HG03095 (cell line): ENCODE data around the gene WNT10A.

Experiments
- ATAC-seq: cut with Tn5 transposase; IDR thresholded peaks from one replicate; pipeline ENCODE4 v1.9.1; 2021; ENCODE audit warnings: moderate library complexity; ENCODE audit not compliant: unreplicated experiment

The WNT10A gene

GRCh38 chr2:218892693-218893348, 12.2 kb downstream of the WNT10A start:
- peak; percentile 38 for ATAC-seq

DNA sequence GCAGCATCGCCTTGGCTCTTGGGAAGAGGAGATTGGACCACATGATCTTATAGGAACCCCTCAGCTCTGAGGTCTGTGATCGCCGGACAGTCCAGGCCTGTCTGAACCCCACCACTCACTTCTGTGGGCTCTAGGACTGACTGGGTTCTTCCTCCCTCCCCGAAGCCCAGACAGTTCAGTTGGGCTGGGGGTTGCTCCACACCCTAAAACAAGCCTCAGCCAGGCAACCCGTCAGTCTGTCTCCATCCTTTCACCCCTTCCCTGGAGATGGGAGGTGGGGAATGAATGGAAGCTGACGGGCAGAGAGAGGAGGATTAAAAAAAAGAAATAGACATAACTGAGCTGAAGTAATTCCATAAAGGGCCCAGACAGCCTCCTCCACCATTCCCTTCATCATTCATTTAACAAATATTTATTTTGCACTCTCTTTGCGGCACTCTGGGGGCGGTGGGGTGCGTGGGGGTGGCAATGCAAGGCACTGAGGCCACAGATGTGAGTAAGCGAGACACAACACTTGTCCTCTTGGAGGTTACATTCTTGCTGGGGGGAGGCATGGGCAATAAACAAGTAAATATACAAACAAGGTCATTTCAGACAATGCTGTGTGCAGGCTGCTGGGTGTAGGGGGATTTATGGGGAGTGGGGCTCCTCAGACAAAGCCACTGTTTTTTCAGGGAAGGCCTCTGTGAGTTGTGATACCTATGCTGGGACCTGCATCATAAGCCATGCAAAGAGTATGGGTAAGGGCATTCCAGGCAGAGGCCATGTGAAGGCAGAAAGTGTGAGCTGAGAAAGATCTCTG, 12.9 kb downstream of the WNT10A start:
- ATAC-seq = no peak

DNA sequence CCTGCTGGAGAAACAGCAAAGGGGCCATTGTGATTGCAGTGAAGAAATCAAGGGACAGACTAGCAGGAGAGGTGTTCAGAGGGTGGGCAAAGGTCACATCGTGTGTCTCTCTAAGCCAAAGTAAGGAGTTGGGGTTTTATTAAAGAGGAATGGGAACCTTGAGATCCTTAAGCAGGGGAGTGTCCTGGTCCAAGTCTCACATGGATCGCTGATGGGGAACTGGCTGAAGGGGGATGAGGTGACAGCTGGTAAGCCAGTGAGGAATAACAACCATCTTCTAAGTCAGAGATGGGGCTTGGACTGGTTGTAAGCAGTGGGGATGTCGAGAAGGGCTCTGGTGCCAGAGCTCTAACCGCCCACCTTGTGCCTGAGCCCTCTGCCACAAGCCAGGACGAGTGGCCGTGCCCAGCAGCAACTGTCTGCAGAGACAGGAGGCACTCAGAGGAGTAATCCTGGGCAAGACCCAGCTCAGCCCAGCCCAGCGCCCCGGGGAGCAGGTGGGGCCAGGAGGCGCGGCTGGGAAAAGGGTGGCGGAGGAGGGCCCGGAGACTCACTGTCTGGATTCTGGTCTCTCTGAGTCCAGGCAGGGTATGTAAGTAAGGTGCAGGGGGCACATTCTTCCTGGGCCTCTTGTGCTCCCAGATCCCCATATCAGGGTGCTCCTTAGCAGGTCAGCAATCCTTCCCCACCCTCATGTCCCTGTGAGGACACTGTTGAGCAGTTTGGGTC, 13.7 kb downstream of the WNT10A start:
- ATAC-seq = no peak

- ATAC-seq = no peak
Measured at GRCh38 chr2:218894880-218895157, 14.2 kb downstream of the WNT10A start.

- ATAC-seq = no peak
Measured at GRCh38 chr2:218895326-218895725, 14.7 kb downstream of the WNT10A start.

- ATAC-seq = peak; percentile 3
Measured at GRCh38 chr2:218895759-218896500, 15.3 kb downstream of the WNT10A start.

DNA sequence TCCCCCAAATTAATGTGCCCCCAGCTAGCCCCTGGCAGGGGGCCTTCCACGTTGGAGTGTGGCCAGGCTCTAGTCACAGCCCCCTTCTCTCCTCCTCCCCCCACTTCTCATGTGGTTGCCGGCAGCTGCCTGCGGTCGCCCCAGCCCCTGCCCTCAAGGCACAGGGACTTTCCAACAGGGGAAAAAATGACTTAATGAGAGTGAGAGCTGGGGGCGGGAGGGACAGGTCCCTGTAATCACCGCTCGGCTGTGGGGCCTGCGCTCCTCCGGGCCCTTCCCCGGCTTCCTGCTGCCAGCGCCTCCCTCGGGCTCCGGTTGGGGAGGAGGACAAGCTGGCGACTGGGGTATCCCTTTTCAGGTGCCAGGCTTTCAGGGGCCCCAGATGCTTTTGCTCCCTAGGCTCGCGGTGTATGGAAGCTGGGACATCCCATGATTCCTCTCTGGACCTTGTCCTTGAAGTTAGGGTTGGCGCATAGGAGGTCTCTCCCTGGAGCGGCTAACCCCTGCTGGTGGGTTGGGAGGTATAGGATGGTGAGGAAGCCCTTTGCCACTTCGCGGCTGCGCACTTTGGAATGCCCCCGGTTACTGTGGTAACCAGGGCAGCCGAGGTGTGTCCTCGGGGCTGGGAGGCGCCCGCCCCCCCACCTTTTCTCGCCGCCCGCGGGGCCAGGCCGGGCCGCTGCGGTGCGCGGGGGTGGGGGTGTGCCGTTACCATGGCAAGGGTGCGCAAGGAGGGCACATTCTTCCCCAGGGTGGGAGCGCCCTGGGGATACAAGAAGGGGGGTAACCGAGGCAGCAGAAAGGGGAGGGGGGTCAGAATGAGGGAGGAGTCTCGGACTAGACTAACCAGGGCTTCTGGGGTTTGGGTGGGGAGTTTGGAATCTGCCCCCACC, 16.1 kb downstream of the WNT10A start:
- ATAC-seq = peak; percentile 53

DNA sequence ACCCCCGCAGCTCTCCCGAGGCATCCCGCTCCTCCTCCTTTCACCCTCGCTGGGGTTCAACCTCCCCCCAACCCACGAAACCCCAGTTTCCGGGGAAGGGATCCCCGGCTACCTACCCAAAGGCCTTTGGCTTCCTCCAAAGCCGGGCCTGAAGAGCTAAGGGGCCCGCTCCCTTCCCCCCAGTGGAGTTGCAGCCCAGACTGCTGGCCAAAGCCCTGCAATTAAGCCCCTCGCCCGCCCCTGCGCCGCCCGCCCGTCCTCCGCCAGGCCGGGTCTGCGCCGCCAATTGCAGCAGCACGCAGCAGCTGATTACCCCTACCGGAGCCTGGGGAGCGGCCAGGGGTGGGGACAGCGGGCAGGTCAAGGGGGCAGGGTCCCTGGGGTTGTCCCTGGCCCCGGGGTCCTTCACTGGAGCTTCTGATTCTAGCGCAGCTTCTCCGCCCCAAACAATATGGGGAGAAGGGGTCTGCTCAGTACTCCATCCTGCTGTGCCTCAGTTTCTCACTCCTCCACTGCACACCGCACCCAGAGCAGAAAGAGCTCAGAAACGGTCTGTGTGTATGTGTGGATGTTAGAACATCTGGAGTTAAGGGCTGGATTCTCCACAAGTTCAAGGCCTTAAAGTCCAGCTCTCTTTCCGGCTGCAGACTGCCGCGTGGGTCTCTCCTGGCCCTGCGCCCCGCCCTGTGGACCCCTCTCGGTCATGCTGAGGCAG, 16.9 kb downstream of the WNT10A start:
- no peak for ATAC-seq

DNA sequence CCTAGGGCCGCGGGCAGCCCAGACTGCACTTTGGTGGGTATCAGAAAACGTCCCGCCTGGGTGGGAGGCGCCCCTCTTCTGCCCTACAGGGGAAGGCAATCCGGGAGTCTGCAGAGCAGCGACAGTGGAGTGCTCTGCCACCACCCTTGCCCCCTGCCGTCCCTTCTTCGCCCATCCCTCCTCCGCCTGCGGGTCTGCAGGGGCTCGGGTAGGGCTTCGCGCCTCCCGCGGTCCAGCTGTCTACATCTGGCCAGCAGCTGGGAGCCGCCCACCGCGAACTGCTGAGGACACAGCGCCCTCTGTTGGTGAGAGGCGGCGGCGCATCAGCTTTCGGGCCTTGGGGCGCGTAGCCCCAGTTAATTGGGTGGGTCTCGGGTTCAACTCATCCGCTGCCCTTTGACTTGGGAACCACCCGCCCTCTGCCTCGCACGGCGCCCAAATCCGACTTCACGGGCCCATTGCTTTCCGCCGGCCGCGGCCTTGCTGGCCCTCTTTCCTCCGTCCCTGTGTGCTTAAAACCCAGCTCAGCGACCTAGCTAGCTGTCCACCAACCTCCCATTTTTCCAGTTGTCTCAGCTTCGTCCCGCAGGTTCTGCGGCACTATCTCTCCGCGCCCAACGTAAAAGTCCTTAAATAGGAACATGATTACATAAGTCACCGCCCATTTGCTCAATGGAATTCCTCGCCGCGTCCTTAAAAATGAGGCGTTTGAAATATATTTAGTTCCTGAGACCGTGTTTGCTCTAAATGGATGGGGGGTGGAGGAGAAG, 17.6 kb downstream of the WNT10A start:
- ATAC-seq = peak; percentile 34

GRCh38 chr2:218899147-218899546, 18.5 kb downstream of the WNT10A start:
- ATAC-seq = no peak

GRCh38 chr2:218902427-218902826, 21.8 kb downstream of the WNT10A start:
- ATAC-seq = no peak

DNA sequence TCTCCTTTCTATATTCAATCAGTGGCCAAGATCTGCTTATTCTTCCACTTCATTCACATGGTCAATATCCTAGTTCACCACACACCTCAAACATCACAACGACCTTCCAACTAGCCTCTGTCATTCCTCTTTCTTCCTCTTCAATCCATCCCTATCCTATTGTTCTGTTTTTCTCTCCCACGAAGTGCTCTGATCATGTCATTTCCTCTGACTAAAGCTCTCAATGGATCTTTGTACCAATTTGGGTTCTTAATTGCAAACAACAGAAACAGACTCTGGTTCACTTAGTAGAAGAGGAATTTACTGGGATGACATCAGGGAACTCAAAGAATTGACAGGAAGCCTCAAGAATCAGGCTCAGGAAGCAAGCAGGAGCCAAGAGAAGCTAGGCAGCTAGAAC, 23.5 kb downstream of the WNT10A start:
- ATAC-seq = no peak

GRCh38 chr2:218908721-218909619, 28.3 kb downstream of the WNT10A start:
- ATAC-seq = peak; percentile 89

- no peak for ATAC-seq
Measured at GRCh38 chr2:218910741-218911140, 30.1 kb downstream of the WNT10A start.

DNA sequence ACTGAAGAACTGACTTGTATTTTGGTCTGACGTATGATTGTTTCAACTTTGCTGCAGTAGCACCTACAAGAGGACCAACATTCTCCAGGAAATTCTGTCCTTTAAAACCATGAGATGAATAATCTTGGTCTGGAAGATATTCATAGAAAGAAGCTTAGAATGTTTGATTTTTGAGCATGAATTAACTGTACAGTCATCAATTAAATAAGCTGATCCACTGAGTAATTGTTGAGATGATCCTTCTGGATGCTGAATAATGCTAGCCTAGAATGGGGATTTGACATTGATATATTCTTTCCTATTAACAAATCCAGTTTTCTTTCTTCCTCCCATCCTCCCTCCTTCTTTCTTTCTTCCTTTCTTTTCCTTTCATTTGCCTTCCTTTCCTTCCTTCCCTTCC, 39.9 kb downstream of the WNT10A start:
- ATAC-seq = no peak

- no peak for ATAC-seq
Measured at GRCh38 chr2:218924757-218925156, 44.1 kb downstream of the WNT10A start.

- no peak for ATAC-seq
Measured at GRCh38 chr2:218925434-218925833, 44.8 kb downstream of the WNT10A start.

DNA sequence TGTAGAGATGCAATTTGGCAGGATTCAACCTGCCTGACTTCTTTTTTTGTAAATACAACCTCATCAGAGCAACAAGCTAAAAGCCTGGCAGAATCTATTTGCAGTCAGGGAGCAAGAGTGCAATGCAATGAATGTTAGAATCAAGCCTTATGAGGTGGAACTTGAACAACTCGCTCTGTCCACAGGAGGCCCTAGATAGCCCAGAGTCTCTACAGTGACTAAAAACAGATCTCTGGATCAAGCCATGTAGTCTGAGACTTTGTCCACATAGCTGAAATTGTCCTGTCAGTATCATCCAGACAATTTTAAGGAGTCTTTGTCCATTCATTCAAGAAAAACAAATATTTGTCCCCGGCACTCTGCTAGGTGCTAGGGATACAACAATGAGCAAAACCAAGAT, 46.8 kb downstream of the WNT10A start:
- ATAC-seq = no peak
